Activated CD4-positive, alpha-beta T cell treated with anti-CD3 and anti-CD28 coated beads, Interleukin-2, amount 10 ng/mL, durations not matched to agents 7 days and 5 days (primary cell): Measurements from ENCODE around the gene HSD11B1L. TPM values are rescaled to one million over a fixed set of nuclear protein-coding genes. Genes with fewer than 3 reads are reported as not detected.
"Not testable (repeated sequence)": the region's sequence is repeated elsewhere in the genome, so short reads cannot be mapped to it uniquely, and the experiment has no call there.

ENCODE experiments used
- CTCF ChIA-PET: fragments of 350-600 bp; sonication (Branson Sonifier 250); formaldehyde crosslinking; loops from one replicate; lab custom pipeline; 2021; ENCODE audit warnings: antibody characterized with exemption; lab: Charles Lee
- POLR2A ChIA-PET: fragments of 350-600 bp; sonication (Branson Sonifier 250); formaldehyde crosslinking; loops from one replicate; lab custom pipeline; 2021; ENCODE audit warnings: antibody characterized with exemption; lab: Charles Lee
- DNase-seq: peaks from one replicate; pipeline ENCODE4 v3.0.0-alpha.2; 2020
- H3K27ac Mint-ChIP-seq: one replicate; pipeline ENCODE4 v1.8.0; 2021; ENCODE audit warnings: mild to moderate bottlenecking, moderate library complexity, mixed read lengths
- H3K27me3 Mint-ChIP-seq: one replicate; pipeline ENCODE4 v1.8.0; 2021; ENCODE audit warnings: mixed read lengths
- H3K36me3 Mint-ChIP-seq: one replicate; pipeline ENCODE4 v1.8.0; 2021; ENCODE audit warnings: low read depth, mixed read lengths
- H3K4me1 Mint-ChIP-seq: one replicate; pipeline ENCODE4 v1.8.0; 2021; ENCODE audit warnings: mixed read lengths
- H3K4me3 Mint-ChIP-seq: one replicate; pipeline ENCODE4 v1.8.0; 2021; ENCODE audit warnings: mild to moderate bottlenecking, moderate library complexity, mixed read lengths
- H3K9me3 Mint-ChIP-seq: one replicate; pipeline ENCODE4 v1.8.0; 2021; ENCODE audit warnings: mixed read lengths
- total RNA-seq, 2 experiments: library from RNA; stranded (reverse); gene quantifications; one replicate each; pipeline ENCODE4 v1.2.3, GENCODE V29; 2021

HSD11B1L gene
- total RNA-seq, 2 experiments from 2014 or later: 2.0 TPM

DNA sequence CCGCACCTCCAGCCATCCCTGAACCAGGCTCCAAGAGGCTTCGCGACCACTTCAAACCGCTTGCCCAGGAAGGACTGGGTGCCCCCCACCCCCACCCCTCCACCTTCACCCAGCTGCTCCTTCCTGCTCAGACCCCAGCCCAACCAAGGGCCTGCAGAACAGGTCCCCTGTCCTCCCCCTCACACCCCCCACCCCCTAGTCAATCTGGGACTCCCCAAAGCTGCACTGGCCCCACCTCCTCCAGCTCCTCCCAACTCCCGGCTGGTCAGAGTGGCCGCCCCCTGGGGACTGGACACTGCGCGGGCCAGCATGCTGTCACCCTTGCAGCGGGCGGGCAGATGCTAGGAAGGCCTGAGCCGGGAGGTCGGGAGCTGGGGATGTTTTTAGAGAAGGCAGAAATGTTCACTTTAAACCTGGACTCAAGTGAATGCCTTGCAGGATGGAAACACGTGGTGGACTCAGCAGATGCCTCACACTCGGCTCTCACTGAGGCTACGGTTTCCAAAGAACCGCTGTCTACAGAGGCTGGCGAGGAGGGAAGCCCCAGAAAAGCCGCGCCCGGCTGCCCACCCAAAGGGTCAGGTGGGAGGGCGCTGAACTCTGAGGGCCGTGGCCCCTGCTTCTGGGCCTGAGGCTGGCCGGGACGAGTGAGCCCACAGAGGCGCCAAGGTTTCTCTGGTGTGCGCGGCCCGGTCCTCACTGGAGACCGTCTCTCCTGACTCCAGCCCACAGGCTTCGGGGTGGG lies 17.2 kb downstream of the HSD11B1L start:
- H3K9me3 Mint-ChIP-seq: no peaks in the 10 kb centered on the region
- H3K4me1 Mint-ChIP-seq: no peaks in the 10 kb centered on the region
- DNase-seq: no peak
- H3K4me3 Mint-ChIP-seq: no peak overlapping the region
- POLR2A ChIA-PET: interaction anchor here (0.6 kb wide), 1 partner anchor 72 kb away, joined by 3 read pairs; no protein-coding TSS in a partner anchor
- peaks cover 30% of the 10 kb centered on the region for H3K36me3 Mint-ChIP-seq
- no peak overlapping the region for H3K27ac Mint-ChIP-seq
- H3K27me3 Mint-ChIP-seq: no peaks in the 10 kb centered on the region
- CTCF ChIA-PET: no interaction called here

GRCh38 chr19:5698635-5699422 lies 18.0 kb downstream of the HSD11B1L start:
- H3K27me3 Mint-ChIP-seq: no peaks in the 10 kb centered on the region
- no peak overlapping the region for H3K27ac Mint-ChIP-seq
- CTCF ChIA-PET: interaction anchor here (1.1 to 2.2 kb wide), 2 partner anchors 8 to 9 kb away, joined by 4 to 8 read pairs; partner anchors contain the start of gene RPL36
- no peaks in the 10 kb centered on the region for H3K4me1 Mint-ChIP-seq
- no peaks in the 10 kb centered on the region for H3K9me3 Mint-ChIP-seq
- no peak for DNase-seq
- POLR2A ChIA-PET: no interaction called here
- no peak overlapping the region for H3K4me3 Mint-ChIP-seq
- H3K36me3 Mint-ChIP-seq: peaks cover 32% of the 10 kb centered on the region

DNA sequence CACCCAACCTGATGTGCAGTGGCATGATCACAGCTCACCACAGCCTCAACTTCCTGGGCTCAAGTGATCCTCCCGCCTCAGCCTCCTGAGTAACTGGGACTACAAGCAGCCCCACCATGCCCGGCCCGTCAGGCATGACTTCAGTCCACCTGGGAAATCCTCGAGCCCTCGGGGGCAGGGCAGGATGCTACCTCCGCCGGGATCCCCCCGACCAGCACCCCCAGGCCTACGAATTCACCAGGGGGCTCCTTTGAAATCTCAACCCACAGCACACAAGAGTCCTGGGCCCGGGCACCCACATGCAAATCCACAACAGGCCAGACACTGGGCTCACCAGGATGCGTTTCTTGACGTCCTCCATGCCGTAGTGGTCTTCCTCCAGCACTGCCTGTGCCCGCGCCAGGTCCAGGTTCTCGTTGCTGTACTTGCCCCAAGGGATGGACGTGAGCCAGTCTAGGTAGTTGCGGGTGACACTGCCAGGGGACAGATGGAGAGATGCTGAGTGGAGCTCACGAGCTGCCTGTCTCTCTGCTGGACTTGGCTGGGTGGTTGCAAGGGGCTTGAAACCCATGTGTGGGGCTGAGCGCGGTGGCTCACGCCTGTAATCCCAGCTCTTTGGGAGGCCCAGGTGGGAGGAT lies 19.7 kb downstream of the HSD11B1L start:
- Mint-ChIP-seq H3K36me3 (peaks cover 28% of the 10 kb centered on the region), H3K9me3 (no peaks in the 10 kb centered on the region), H3K27ac (no peak overlapping the region), H3K4me1 (no peaks in the 10 kb centered on the region), H3K27me3 (no peaks in the 10 kb centered on the region), H3K4me3 (no peak overlapping the region)
- no peak for DNase-seq
- POLR2A ChIA-PET: interaction anchor here (0.6 kb wide), 1 partner anchor 18 kb away, joined by 3 read pairs; no protein-coding TSS in a partner anchor
- CTCF ChIA-PET: interaction anchor here (1.3 to 2.2 kb wide), 2 partner anchors 9 to 13 kb away, joined by 5 to 8 read pairs; no protein-coding TSS in a partner anchor

DNA sequence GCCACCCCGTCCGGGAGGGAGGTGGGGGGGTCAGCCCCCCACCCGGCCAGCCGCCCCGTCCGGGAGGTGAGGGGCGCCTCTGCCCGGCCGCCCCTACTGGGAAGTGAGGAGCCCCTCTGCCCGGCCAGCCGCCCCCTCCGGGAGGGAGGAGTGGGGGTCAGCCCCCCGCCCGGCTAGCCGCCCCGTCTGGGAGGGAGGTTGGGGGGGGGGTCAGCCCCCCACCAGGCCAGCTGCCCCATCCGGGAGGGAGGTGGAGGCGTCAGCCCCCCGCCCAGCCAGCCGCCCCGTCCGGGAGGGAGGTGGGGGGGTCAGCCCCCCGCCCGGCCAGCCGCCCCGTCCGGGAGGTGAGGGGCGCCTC lies 21.2 kb downstream of the HSD11B1L start:
- DNase-seq, H3K9me3 Mint-ChIP-seq: not testable (repeated sequence)
- H3K36me3 Mint-ChIP-seq: peaks cover 35% of the 10 kb centered on the region

DNA sequence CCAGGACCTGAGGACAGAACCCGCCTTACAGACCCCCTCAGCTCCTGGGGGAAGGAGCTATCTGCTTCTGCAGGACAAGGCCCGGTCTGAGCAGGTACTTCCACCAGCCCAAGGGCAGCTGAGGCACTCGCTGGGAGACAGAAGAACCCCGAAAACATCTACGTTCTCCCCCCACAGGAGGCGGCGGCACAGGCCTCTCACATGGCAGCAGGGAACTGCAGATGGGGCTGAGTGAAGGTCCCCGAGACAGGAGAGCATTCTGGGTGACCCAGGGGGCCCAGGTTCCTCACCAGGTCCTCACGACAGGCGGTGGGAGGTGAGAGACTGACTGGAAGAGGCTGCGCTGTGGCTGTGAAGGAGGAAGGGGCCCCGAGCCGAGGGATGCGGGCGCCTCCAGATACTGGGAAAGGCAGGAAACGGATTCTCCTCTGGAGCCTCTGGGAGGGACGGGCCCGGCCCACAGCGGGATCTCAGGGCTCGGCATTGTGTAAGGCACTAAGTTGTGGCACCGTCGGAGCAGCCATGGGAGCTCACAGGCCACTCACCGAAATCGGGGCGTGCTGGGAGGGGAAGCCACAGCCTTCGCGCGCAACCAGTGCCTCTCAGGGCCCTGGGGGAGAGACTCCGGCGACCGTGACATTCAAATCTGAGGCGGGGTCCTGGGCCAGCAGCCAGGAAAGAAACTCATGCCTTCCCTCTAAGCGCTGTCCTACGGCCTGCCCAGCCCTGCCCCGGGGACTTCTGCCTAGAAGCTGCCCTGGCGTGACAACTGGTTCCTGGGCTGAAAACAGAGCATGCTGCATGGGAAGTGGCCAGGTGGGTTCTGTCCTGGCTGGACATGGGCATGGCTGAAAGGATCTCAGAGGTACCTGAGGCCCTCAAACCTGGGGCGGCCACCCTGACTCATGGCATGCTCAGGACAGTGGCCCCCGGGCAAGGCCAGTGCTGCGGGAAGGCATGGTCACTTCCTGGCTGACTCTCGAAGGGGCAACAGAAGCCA lies 23.3 kb downstream of the HSD11B1L start:
- no peak for DNase-seq
- no peak overlapping the region for H3K4me3 Mint-ChIP-seq
- ChIA-PET POLR2A (no interaction called here), CTCF (interaction anchor here (1.6 kb wide), 1 partner anchor 16 kb away, joined by 5 read pairs; no protein-coding TSS in a partner anchor)
- H3K9me3 Mint-ChIP-seq: no peaks in the 10 kb centered on the region
- H3K4me1 Mint-ChIP-seq: no peaks in the 10 kb centered on the region
- no peak overlapping the region for H3K27ac Mint-ChIP-seq
- H3K27me3 Mint-ChIP-seq: no peaks in the 10 kb centered on the region
- peaks cover 36% of the 10 kb centered on the region for H3K36me3 Mint-ChIP-seq

More for the DNA sequence above, 21.2 kb downstream of the HSD11B1L start:
- H3K27ac Mint-ChIP-seq, POLR2A ChIA-PET, H3K4me3 Mint-ChIP-seq, H3K27me3 Mint-ChIP-seq, CTCF ChIA-PET, H3K4me1 Mint-ChIP-seq: not testable (repeated sequence)

DNA sequence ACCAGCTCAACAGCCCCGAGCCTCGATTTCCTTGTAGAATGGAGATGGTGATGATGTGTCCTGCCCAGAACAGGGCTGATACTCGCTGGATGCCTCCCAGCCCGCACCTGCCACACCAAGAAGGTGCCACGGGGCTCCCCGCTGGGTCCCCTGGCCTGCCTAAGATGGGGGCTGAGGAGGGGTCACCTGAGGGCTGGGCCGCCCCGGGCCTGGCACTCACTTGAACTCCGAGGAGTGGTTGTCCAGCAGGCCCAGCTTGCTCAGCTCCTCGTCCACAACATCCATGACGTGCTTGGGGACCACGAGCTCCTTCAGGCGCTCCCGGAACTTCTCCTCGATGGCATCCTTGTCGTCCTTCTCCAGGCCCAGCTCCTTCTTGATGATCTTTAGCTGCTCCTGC lies 24.7 kb downstream of the HSD11B1L start:
- H3K4me3 Mint-ChIP-seq: no peak overlapping the region
- H3K27me3 Mint-ChIP-seq: no peaks in the 10 kb centered on the region
- H3K4me1 Mint-ChIP-seq: no peaks in the 10 kb centered on the region
- no peaks in the 10 kb centered on the region for H3K9me3 Mint-ChIP-seq
- POLR2A ChIA-PET: interaction anchor here (0.8 kb wide), 1 partner anchor 16 kb away, joined by 4 read pairs; no protein-coding TSS in a partner anchor
- H3K27ac Mint-ChIP-seq: no peak overlapping the region
- H3K36me3 Mint-ChIP-seq: peaks cover 34% of the 10 kb centered on the region
- DNase-seq: no peak
- CTCF ChIA-PET: interaction anchor here (0.9 to 1.6 kb wide), 3 partner anchors 14 to 18 kb away, joined by 3 to 6 read pairs (median 5); no protein-coding TSS in a partner anchor

GRCh38 chr19:5706876-5707573 lies 26.2 kb downstream of the HSD11B1L start:
- CTCF ChIA-PET: interaction anchor here (1.2 to 3.3 kb wide), 3 partner anchors 13 to 17 kb away, joined by 4 to 13 read pairs (median 11); partner anchors contain the start of genes CATSPERD, LONP1 and RPL36
- POLR2A ChIA-PET: no interaction called here
- H3K36me3 Mint-ChIP-seq: peaks cover 26% of the 10 kb centered on the region

GRCh38 chr19:5707576-5708575 lies 27.0 kb downstream of the HSD11B1L start:
- Mint-ChIP-seq H3K4me1 (no peaks in the 10 kb centered on the region), H3K36me3 (peaks cover 30% of the 10 kb centered on the region), H3K9me3 (no peaks in the 10 kb centered on the region), H3K4me3 (no peak overlapping the region), H3K27ac (no peak overlapping the region), H3K27me3 (no peaks in the 10 kb centered on the region)
- CTCF ChIA-PET: interaction anchor here (0.8 to 3.3 kb wide), 4 partner anchors 12 to 26 kb away, joined by 3 to 13 read pairs (median 8); partner anchors contain the start of genes CATSPERD, LONP1 and RPL36
- DNase-seq: no peak
- POLR2A ChIA-PET: no interaction called here

More at GRCh38 chr19:5706876-5707573, 26.2 kb downstream of the HSD11B1L start:
- Mint-ChIP-seq H3K27me3 (no peaks in the 10 kb centered on the region), H3K4me3 (no peak overlapping the region), H3K27ac (no peak overlapping the region), H3K4me1 (no peaks in the 10 kb centered on the region), H3K9me3 (no peaks in the 10 kb centered on the region)
- DNase-seq: no peak

- H3K4me1 Mint-ChIP-seq: peaks cover 6% of the 10 kb centered on the region
- CTCF ChIA-PET: interaction anchor here (1.4 kb wide), 1 partner anchor 9 kb away, joined by 3 read pairs; the partner anchor contains the start of genes CATSPERD and LONP1
- H3K4me3 Mint-ChIP-seq: no peak overlapping the region
- no peak for DNase-seq
- peaks cover 30% of the 10 kb centered on the region for H3K36me3 Mint-ChIP-seq
- no peak overlapping the region for H3K27ac Mint-ChIP-seq
- H3K27me3 Mint-ChIP-seq: no peaks in the 10 kb centered on the region
- H3K9me3 Mint-ChIP-seq: no peaks in the 10 kb centered on the region
- POLR2A ChIA-PET: no interaction called here
These were observed 30.2 kb downstream of the HSD11B1L start for GRCh38 chr19:5711025-5711424.

- POLR2A ChIA-PET: interaction anchor here (0.5 kb wide), 1 partner anchor 47 kb away, joined by 3 read pairs; no protein-coding TSS in a partner anchor
- Mint-ChIP-seq H3K4me1 (peaks cover 8% of the 10 kb centered on the region), H3K4me3 (no peak overlapping the region), H3K27me3 (no peaks in the 10 kb centered on the region), H3K27ac (no peak overlapping the region), H3K9me3 (no peaks in the 10 kb centered on the region), H3K36me3 (peaks cover 25% of the 10 kb centered on the region)
- DNase-seq: no peak
- CTCF ChIA-PET: interaction anchor here (0.8 to 2.9 kb wide), 4 partner anchors 9 to 24 kb away, joined by 3 to 16 read pairs (median 3); partner anchors contain the start of genes CATSPERD and RPL36
These were observed 30.9 kb downstream of the HSD11B1L start for GRCh38 chr19:5711713-5712161.
